ENCODE results near the gene EPAS1. TPM values are rescaled to one million over a fixed set of nuclear protein-coding genes. Genes with fewer than 3 reads are reported as not detected.

EPAS1 gene
- total RNA-seq, 4 donors from 2014 or later, result 35.0 to 465 (median 202) TPM

GRCh38 chr2:46256563-46257142 is 40.6 kb upstream of the EPAS1 start:
- H3K27me3 ChIP-seq, result no peaks in the 10 kb centered on the region
- H3K4me3 ChIP-seq, result no peak overlapping the region
- H3K9me3 ChIP-seq, result no peaks in the 10 kb centered on the region
- peak overlapping the region in 1 of 2 donors; percentile 8 for H3K27ac ChIP-seq
- intact Hi-C loops (cut with DNase I; ENCODE audit: low total_unique reads), result no loop called here
- no peaks in the 10 kb centered on the region for H3K4me1 ChIP-seq
- no peaks in the 10 kb centered on the region for H3K36me3 ChIP-seq
- no peak for DNase-seq
- TF ChIP-seq CTCF (IDR thresholded peaks at IDR 0.05) (no peak), POLR2A (IDR thresholded peaks at IDR 0.05) (no peak)

GRCh38 chr2:46257476-46257875 is 39.7 kb upstream of the EPAS1 start:
- TF ChIP-seq POLR2A (IDR thresholded peaks at IDR 0.05) (no peak), CTCF (IDR thresholded peaks at IDR 0.05) (no peak)
- intact Hi-C loops (cut with DNase I; ENCODE audit: low total_unique reads), result no loop called here
- no peaks in the 10 kb centered on the region for H3K27me3 ChIP-seq
- H3K4me1 ChIP-seq, result no peaks in the 10 kb centered on the region
- no peaks in the 10 kb centered on the region for H3K36me3 ChIP-seq
- no peaks in the 10 kb centered on the region for H3K9me3 ChIP-seq
- DNase-seq, result no peak
- H3K27ac ChIP-seq, result peak overlapping the region in 1 of 2 donors; percentile 22
- H3K4me3 ChIP-seq, result no peak overlapping the region

- H3K27ac ChIP-seq, result peak overlapping the region in 1 of 2 donors; percentile 22
- H3K36me3 ChIP-seq, result no peaks in the 10 kb centered on the region
- no peaks in the 10 kb centered on the region for H3K9me3 ChIP-seq
Observed at GRCh38 chr2:46257980-46258379, 39.2 kb upstream of the EPAS1 start.

GRCh38 chr2:46258937-46259776 is 38.0 kb upstream of the EPAS1 start:
- no peaks in the 10 kb centered on the region for H3K9me3 ChIP-seq
- no peaks in the 10 kb centered on the region for H3K27me3 ChIP-seq
- no peaks in the 10 kb centered on the region for H3K36me3 ChIP-seq
- H3K4me3 ChIP-seq, result no peak overlapping the region
- peak overlapping the region in 1 of 2 donors; percentile 48 for H3K27ac ChIP-seq
- intact Hi-C loops (cut with DNase I; ENCODE audit: low total_unique reads), result no loop called here
- TF ChIP-seq POLR2A (IDR thresholded peaks at IDR 0.05) (no peak), CTCF (IDR thresholded peaks at IDR 0.05) (no peak)
- DNase-seq, result no peak
- no peaks in the 10 kb centered on the region for H3K4me1 ChIP-seq

More at GRCh38 chr2:46257980-46258379, 39.2 kb upstream of the EPAS1 start:
- intact Hi-C loops (cut with DNase I; ENCODE audit: low total_unique reads), result no loop called here
- Histone ChIP-seq H3K27me3 (no peaks in the 10 kb centered on the region), H3K4me1 (no peaks in the 10 kb centered on the region), H3K4me3 (no peak overlapping the region)
- no peak for TF ChIP-seq POLR2A (IDR thresholded peaks at IDR 0.05)
- no peak for DNase-seq

GRCh38 chr2:46259777-46260168 is 37.4 kb upstream of the EPAS1 start:
- no peak overlapping the region for H3K4me3 ChIP-seq
- intact Hi-C loops (cut with DNase I; ENCODE audit: low total_unique reads), result no loop called here
- H3K9me3 ChIP-seq, result no peaks in the 10 kb centered on the region
- DNase-seq, result no peak
- TF ChIP-seq POLR2A (IDR thresholded peaks at IDR 0.05) (no peak), CTCF (IDR thresholded peaks at IDR 0.05) (no peak)
- no peaks in the 10 kb centered on the region for H3K27me3 ChIP-seq
- no peaks in the 10 kb centered on the region for H3K36me3 ChIP-seq
- peak overlapping the region in 1 of 2 donors; percentile 48 for H3K27ac ChIP-seq
- no peaks in the 10 kb centered on the region for H3K4me1 ChIP-seq

Data from uterus (tissue), 4 donors.